Stimulated activated CD8-positive, alpha-beta memory T cell treated with anti-CD3 and anti-CD28 coated beads, Interleukin-2, amount 100 ng/mL, for 1 hour (primary cell): ENCODE measurements around the gene PTPRN2.
"Not testable (repeated sequence)": the region's sequence is repeated elsewhere in the genome, so short reads cannot be mapped to it uniquely, and the experiment has no call there.

ENCODE experiments used
- DNase-seq, 2 donors: peaks; one replicate each; pipeline ENCODE4 v3.0.0-alpha.2; 2020; ENCODE audit warnings: low read depth in 2 of 2

PTPRN2 gene

GRCh38 chr7:158185653-158186052 is 402.0 kb downstream of the PTPRN2 start:
- DNase-seq: no peak

GRCh38 chr7:158183431-158183830 is 404.2 kb downstream of the PTPRN2 start:
- DNase-seq: no peak

- no peak for DNase-seq
Observed at GRCh38 chr7:158176561-158177173, 411.0 kb downstream of the PTPRN2 start.

- no peak for DNase-seq
Observed at GRCh38 chr7:158175779-158176178, 411.8 kb downstream of the PTPRN2 start.

- DNase-seq: no peak
Observed at GRCh38 chr7:158174947-158175346, 412.7 kb downstream of the PTPRN2 start.

- no peak for DNase-seq
Observed at GRCh38 chr7:158167373-158167772, 420.2 kb downstream of the PTPRN2 start.

GRCh38 chr7:158166386-158167340 is 421.0 kb downstream of the PTPRN2 start:
- DNase-seq: no peak

GRCh38 chr7:158165711-158166110 is 421.9 kb downstream of the PTPRN2 start:
- DNase-seq: no peak

- no peak for DNase-seq
Observed at GRCh38 chr7:158164101-158165095, 423.2 kb downstream of the PTPRN2 start.

GRCh38 chr7:158161194-158161593 is 426.4 kb downstream of the PTPRN2 start:
- no peak for DNase-seq

GRCh38 chr7:158160199-158160598 is 427.4 kb downstream of the PTPRN2 start:
- DNase-seq: no peak

GRCh38 chr7:158157460-158157859 is 430.2 kb downstream of the PTPRN2 start:
- DNase-seq: no peak

GRCh38 chr7:158151273-158151672 is 436.4 kb downstream of the PTPRN2 start:
- peak in 1 of 2 donors; percentile 7 for DNase-seq

GRCh38 chr7:158150234-158150633 is 437.4 kb downstream of the PTPRN2 start:
- DNase-seq: no peak

- not testable (repeated sequence) for DNase-seq
Observed at GRCh38 chr7:158147431-158147830, 440.2 kb downstream of the PTPRN2 start.

GRCh38 chr7:158145370-158145769 is 442.3 kb downstream of the PTPRN2 start:
- no peak for DNase-seq

GRCh38 chr7:158143196-158144120 is 444.2 kb downstream of the PTPRN2 start:
- no peak for DNase-seq

- DNase-seq: no peak
Observed at GRCh38 chr7:158142657-158143056, 445.0 kb downstream of the PTPRN2 start.

GRCh38 chr7:158141806-158142518 is 445.7 kb downstream of the PTPRN2 start:
- no peak for DNase-seq

- DNase-seq: no peak
Observed at GRCh38 chr7:158141221-158141582, 446.4 kb downstream of the PTPRN2 start.
